Middle frontal gyrus (tissue), 1 donor: ENCODE results near the gene IPO11.

Experiments used
- DNase-seq: peaks from one replicate; pipeline ENCODE4 v3.0.0-alpha.2; 2015; ENCODE audit warnings: low spot score; ENCODE audit errors: extremely low spot score

Gene IPO11

DNA sequence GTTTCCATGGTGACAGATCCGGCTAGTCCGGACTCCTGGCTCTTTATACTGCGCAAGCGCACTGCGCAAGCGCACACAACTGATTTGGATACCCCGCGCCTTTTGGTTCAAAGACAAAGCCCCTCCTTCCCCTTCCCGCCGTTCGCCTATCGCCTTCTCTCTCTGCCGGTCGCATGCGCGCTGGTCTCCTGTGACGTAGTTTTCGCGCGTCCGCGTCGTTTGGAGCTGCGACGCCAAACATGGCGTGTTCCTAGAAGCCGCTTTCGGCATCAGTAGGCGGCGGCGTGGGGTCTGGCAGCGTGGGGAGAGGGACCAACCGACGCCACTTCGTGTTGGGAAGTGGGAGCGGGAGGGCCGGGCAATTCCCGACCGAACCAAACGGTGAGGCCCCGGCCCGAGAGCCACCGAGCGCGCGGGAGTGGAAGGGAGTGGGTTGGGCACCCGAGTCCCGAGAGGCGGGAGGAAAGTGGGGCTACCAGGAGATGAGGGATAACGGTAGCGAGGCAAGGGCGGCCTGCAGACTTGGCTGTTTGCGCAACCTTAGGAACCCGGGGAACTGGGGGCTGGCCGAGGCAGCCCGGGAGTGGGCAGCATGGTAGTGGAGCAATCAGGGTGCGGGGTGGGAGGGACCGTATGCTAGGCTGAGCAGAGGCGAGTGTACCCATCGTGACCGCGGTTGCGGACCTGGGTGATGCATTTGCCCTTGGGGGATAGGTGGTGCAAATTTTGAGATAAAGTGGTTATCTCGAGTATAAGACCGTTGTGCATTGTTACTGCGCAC, at the start of gene IPO11:
Gene IPO11, plus strand, starts transcription at position 215 of the 781 bp plus-strand sequence. CDS start 24,517 bp downstream, outside the sequence.
- peak; percentile 99 for DNase-seq

DNA sequence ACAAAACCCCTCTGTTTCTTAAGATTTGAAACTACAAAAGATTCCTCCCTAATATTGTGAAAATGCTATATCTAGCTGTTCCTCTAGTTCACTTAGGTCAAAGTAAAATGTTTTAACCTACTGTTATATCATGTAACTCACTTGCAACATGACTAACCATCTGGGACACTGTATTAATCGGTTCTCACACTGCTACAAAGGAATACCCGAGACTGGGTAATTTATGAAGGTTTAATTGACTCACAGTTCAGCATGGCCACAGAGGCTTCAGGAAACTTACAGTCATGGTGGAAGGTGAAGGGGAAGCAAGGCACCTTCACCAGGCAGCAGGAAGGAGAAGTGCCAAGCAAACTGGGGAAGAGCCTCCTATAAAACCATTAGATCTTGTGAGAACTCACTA, 43.5 kb upstream of the IPO11 start:
- no peak for DNase-seq

DNA sequence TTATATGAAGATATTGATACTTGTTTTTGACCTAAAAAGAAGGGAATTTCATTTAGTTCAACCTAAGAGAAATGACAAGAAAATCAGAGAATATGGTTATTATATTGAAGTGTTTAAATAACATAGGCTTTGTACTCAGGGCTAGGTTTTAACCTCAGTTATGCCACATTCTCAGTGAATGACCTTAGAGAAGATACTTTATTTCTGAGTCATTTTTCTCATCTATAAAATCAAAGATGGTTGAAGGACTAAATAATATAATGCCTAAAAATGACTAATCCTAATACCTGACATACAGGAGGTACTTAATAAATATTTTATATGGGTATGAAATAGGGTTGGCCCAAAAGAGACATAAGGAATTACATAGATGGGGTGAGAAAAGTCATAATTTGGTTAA, 41.2 kb upstream of the IPO11 start:
- DNase-seq = no peak

DNA sequence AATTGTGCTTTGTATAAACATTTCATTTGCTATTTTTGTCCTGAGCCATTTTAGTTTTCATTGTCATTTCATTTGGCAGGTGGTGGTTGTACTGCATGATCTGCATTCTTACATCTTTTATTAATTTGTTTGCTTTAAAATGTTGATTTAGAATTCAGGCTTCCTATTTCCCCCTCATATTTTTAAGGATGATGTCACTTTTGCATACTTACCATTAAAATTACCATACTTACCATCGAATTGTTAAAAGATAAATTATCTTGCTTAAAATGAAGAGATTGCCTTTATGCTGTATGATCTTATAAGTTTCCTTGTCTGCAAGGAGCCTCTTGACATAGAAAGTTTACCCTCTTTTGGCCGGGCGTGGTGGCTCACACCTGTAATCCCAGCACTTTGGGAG, 40.0 kb upstream of the IPO11 start:
- no peak for DNase-seq

DNA sequence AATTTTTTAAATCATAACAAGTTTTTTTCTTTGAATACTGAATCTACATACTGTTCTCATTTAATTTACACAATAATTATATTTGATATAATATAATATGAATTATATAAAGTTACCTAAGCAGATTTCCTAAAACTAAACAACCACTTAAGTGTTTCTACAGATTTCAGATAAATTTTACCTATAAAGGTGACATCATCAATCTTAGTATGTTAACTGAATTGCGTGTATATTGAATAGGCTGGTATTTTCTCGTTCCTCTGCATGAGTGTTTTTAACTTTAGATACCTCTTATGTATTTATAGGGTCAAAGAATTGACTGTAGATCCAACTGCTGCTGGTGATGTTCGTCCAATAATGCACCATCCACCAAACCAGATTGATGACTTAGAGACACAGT, 39.2 kb upstream of the IPO11 start:
- DNase-seq = no peak

DNA sequence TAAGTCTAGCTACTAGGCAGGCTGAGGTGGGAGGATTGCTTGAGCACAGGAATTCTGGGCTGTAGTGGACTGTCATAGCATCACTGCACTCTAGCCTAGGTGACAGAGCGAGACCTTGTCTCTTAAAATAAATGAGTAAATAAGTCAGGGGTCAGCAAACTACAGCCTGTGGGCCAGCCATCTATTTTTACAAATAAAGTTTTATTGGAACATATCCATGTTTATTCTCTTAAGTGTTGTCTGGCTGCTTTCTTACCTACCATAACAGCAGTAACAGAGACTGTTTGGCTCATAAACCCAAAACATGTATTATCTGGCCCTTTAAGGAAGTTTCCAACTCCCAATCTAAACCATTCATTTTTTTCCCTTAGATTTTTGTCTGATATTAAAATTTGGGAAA, 38.5 kb upstream of the IPO11 start:
- DNase-seq = no peak

DNA sequence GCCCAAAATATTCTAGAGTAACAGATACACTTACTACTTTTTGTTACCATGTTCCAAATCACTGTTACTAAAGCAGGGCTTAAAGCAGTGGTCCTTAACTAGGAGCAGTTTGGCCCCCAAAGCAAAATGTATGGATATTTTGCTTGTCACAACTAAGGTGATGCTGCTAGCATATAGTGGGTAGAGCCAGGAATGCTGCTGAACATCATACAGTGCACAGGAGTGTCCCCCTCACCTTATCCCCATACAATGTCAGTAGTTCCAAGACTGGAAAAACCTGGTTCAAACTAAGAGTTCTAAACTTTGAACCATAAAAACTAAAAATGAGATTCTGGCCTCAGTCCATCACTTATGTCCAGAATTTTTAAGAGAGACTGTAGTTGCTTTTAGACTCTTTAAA, 36.9 kb upstream of the IPO11 start:
- no peak for DNase-seq

DNA sequence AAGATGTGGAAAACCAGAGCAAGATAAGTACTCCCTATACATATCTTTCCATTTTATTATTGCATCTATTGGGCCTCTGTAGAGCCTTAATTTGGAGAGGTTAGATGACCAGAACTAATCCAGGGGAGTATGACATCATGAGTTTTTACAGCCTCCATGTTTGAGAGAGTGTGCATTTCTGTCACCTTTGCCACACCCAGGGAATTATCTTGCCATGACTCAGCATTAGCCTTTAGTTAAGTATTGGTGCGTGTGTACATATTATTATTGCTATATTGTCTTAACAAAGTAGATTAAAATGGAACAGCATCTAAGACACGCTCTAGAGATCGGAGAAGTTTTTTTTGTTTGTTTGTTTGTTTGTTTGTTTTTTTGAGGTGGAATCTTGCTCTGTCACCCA, 36.5 kb upstream of the IPO11 start:
- no peak for DNase-seq

DNA sequence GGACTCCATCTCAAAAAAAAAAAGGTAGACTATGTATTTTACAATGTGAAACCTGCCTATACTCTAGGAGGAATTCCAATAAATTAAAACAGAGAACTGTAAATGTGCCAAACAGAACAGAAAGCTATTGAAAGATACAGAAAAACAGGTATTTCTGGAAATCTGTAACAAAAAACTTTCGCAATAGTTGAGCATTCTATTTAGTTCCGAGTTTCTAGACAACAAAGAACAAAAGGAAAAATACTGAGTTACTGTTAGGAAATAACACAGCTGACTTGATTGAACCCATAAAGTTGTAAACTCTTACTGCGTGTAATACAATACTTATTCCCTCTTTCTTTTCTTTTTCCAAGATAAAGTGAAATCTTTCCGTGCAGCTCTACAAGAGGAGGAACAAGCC, 27.4 kb upstream of the IPO11 start:
- no peak for DNase-seq

DNA sequence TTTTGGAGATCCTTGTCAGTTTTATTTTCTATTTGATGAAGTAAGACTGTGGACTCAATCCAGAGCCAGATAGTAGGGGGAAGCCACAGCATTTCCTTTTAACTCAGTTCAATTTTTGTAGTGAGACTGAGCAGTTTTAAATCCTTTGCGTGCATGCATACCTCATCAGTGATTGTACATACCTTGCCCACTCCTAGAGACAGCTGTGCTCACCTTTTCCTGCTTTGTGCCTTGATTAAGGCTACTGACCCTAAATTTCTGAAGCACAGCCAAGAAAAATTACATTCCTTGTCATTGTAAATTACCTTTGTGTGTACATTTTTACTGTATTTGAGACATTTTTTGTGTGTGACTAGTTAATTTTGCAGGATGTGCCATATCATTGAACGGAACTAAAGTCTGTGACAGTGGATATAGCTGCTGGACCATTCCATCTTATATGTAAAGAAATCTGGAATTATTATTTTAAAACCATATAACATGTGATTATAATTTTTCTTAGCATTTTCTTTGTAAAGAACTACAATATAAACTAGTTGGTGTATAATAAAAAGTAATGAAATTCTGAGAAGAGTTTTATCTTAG, 26.7 kb upstream of the IPO11 start:
- no peak for DNase-seq

DNA sequence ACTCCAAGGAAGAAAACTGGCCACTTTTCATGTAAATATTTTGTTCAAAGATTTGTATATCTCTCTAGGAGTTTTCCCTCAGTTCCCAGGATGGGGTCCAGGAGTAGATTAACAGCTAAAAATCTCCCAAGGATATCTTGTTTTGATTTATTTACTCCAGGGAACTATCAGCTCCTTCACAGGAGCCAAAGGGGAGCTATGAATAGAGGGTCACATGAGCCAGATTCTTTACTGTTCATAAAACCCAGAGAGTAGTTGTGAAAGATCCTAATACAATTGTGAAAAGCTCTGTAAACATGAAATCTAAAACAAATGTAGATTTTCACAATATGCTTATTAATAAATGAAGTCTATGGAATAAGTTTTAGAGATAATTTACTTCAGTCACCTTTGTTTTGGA, 25.7 kb upstream of the IPO11 start:
- no peak for DNase-seq

DNA sequence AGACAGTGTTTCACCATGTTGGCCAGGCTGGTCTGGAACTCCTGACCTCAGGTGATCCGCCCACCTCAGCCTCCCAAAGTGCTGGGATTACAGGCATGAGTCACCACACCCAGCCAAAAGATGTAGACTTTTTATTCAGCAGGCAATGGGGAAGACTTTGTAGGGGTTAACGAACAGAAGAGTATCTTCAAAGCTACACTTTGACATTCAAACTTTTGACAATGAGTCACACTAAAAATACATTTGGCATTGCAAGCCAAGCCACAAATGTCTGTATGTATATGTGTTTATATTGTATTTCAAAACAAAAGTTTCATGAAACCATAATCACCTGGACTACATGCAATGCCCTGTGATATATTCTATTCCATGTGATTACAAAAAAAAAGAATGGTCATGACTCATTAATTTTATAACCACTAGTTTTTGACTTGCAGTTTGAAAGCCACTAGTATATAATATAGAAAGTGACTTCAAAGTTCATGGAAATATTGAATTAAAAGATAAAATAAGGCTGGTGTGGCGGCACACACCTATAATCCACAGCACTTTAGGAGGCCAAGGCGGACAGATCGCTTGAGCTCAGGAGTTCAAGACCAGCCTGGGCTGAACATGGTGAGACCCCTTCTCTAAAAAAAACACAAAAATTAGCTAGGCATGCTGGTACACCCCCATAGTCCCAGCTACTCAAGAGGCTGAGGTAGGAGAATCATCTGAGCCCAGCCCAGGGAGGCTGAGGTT, 17.2 kb upstream of the IPO11 start:
- DNase-seq = no peak

DNA sequence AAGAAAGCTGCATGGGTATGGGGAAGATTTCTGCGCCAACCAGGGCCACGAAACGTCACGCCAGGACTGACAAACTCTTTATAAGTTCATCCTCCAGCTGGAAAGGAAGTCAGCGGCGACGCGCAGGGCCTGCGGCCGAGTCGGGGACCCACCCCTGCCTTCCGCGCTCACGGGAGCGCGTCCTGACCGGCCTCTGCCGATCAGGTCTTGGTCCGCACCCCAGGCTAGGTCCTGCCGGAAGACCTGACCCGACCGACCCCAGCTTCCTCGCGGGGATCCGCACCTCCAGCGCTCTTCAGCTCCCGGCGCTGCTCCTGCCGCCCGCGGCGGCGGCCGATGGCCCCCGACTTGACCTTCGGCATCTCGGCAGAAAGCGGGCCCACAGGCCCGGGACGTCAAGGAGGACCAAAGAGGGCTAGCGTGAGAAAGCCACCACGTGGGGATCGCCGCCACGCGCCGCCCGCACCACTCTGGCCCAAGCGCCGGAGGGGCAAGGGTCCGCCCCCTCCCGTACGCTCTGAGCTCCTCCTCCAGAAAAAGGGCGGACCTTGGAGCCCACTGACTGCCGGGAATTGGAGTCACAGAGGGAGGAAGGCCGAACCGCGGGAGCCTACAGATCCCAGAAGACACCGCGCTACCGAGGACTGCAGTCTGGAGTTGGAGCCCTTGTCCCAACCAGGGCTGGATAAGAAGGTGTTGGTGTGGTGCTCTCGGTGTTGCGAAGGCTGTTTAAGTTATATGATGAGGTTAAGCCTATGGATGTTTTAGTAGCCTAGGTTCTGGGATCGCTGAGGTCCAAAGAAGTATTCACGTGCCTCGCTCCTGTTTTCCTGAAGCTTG, 8.9 kb upstream of the IPO11 start, which contains the start of gene DIMT1:
Gene DIMT1, minus strand, starts transcription at position 495 of the 840 bp plus-strand sequence. Its CDS starts 133 bp downstream, at position 362.
- peak; percentile 97 for DNase-seq

DNA sequence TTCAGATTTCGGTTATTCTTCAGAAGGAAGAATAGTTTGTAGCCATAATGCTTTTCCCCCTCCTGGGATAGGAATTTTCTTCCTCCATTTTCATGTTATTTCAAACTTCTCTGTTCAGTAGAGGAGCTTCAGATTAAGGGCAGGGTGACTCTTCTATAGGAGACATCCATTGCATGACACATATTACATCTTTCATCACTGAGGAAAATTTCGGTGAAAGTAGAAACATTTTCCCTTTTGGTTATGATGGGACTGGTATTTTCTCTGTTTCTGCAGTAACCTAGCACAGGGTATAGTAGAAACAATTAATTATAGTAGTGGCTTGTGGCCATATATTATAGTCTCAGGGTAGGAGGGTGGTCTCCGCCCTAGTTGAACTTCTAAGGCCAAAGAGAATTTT, 1.1 kb downstream of the IPO11 start:
- no peak for DNase-seq

DNA sequence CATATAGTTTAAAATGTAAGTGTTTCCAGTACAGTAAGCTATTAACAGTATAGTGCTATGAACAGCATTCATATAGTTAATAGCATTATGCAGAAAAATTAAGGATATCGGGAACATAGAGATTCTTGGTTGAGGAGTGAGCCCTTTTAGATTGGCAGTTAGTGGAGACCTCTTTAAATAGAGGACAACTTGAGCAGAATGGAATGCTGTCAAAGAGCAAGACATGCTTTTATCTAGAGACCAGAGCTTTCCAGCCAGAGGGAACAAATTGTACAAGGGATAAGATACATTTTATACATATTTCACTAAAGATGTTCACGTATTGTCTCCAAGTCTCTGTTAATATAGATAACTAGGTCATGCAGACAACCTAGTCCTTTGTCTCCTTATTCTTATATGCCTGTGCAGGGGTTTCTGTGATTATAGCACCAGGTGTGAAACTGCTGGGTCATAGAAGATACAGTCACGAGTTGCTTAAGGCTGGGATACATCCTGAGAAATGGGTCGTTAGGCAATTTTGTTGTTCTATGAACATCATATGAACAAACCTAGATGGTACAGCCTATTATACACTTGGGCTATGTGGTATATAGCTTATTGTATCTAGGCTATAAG, 6.0 kb downstream of the IPO11 start:
- no peak for DNase-seq

DNA sequence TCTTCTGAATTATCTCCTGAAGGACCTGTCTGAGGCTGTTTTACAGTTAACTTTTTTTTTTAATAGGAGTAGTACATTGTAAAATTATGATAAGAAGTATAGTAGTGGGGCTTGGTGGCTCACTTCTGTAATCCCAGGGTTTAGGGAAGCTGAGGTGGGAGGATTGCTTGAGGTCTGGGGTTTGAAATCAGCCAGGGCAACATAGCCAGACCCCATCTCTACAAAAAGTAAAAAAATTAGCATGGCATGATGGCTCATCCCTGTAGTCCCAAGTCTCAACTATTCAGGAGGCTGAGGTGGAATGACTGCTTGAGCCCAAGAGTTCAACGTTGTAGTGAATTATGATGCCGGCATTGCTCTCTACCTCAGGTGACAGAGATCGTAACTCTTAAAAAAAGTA, 7.0 kb downstream of the IPO11 start:
- DNase-seq = no peak

DNA sequence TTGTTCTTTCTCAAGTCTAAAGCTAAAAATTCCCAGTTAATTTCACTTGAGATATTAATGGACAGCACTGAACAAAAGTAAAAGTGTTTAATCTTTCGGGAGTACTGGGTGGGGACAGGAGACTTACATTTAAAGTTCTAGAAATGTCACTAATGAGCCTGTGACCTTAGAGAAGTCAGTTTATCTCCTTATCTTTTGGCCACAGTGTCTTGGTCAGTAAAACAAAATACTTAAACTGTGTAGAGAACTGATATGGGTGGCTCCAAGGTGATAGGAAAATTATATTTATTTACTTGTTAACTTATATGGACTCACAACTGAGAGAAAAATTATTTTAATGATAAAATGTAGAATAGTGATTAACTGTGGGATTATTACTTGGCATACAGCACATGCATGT, 8.9 kb downstream of the IPO11 start:
- DNase-seq = no peak

DNA sequence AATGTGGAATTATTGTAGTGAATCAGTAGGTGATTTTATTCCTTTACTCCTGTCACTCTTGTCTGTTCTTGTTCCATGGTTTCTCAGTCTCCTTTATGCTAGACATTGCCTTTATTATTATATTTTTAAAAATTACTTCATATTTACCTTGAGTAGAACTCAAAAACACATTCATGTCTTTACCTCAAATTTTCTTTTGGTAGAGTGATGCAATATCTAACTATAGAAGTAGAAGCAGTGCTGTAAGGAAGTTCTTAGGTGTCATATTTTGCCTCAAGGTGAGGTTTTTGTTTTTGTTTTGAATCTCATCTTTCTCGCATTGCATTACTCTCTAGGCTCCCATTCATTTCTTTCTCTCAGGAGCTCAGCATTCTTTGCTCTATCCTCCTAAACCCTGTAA, 12.2 kb downstream of the IPO11 start:
- no peak for DNase-seq

DNA sequence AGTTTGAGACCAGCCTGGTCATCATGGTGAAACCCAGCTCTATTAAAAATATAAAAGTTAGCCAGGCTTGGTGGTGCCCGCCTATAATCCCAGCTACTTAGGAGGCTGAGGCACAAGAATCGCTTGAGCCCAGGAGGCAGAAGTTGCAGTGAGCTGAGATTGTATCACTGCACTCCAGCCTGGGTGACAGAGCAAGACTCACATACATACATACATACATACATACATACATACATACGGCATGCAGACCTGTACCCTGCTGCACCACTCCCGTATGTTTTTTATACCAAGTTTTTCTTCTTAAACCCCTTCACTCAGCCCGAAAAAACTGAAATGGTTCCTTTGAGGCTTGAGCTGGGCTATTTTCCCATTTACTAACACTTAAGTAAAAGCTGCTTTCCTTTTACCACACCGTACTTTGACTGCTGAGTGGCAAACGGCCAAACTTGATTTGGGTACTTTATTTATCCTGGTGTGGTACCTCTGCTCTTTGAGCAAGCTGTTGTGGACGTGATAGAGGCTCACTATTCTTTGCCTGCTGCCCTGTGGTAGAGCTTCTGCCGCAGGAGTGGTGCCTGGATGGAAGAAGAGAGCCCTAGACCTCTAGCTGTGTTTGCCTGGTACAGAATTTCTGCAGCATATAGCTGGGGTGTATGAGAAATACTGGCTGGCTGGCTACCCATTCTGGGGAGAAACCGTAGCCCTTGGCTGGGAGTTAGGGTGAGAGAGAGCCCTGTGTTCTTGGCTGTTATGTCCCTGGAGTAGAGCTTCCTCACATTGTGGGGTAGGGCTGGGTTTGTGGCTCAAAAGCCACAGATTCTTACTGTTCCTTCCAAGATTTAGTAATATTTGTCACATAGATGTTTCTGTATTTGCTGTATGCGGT, 19.4 kb downstream of the IPO11 start:
- no peak for DNase-seq

DNA sequence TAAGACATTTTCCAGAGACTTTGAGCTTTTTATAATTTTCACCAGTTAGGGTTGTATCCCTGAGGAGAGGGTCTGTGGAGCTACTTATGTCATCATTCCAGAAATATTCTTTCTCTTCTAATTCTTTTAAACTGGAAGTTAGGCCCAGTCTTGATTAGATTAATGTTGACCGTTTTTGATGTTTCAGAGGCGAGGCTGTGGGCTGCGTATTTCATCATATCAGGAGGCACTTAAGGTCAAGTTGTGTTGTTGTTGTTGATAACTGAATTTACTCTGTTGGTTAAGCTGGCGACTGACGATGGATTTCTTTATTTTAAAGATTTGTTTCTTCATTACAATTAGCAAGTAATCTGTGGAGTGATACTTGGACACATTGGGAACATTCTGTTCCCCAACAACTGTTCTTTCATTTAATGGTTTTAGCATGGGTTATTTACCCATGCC, 20.1 kb downstream of the IPO11 start:
- DNase-seq = no peak
